Lower leg skin (tissue), 3 donors: ENCODE data around the gene DUSP15.

Experiments used
- POLR2A ChIP-seq, 2 donors: fragments of 450-650 bp; IDR thresholded peaks; one replicate each; pipeline ENCODE4 v1.6.1; 2016 to 2017; ENCODE audit warnings: antibody characterized with exemption in 2 of 2, mild to moderate bottlenecking in 1 of 2, moderate library complexity in 1 of 2
- TF ChIP-seq, protein P1 (sequence below), 3 donors: fragments of 450-650 bp; IDR thresholded peaks; one replicate each; pipeline ENCODE4 v1.5.1; 2016; ENCODE audit warnings: antibody characterized with exemption in 3 of 3, mild to moderate bottlenecking in 3 of 3, moderate library complexity in 2 of 3

DNA sequence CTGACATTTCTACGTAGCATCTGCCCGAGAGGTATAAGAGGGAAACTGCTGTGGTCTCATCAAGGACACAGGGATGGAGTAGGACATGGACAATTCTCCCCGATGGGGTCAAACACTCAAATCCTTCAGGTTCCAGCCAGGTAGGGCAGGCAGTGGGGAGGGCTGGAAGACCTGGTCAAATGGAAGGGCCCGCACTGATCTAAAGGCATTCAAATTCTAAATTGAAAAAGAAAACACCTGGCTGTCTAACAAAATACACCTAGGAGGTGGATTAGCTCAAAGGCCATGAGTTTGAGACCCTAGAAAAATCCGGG lies 8.2 kb downstream of the DUSP15 start:
- TF ChIP-seq, protein P1, sequence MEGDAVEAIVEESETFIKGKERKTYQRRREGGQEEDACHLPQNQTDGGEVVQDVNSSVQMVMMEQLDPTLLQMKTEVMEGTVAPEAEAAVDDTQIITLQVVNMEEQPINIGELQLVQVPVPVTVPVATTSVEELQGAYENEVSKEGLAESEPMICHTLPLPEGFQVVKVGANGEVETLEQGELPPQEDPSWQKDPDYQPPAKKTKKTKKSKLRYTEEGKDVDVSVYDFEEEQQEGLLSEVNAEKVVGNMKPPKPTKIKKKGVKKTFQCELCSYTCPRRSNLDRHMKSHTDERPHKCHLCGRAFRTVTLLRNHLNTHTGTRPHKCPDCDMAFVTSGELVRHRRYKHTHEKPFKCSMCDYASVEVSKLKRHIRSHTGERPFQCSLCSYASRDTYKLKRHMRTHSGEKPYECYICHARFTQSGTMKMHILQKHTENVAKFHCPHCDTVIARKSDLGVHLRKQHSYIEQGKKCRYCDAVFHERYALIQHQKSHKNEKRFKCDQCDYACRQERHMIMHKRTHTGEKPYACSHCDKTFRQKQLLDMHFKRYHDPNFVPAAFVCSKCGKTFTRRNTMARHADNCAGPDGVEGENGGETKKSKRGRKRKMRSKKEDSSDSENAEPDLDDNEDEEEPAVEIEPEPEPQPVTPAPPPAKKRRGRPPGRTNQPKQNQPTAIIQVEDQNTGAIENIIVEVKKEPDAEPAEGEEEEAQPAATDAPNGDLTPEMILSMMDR (IDR thresholded peaks at IDR 0.05): no peak
- no peak for TF ChIP-seq POLR2A (IDR thresholded peaks at IDR 0.05)
